ENCODE data around the gene REEP6.

REEP6 gene

GRCh38 chr19:1452802-1453524, 38.0 kb upstream of the REEP6 start:
- H3K9me3 ChIP-seq (ENCODE audit: control extremely low read depth in 1 of 5, control insufficient read depth in 4 of 5, insufficient read depth in 2 of 5, low read depth in 1 of 5, low read length in 4 of 5): no peaks in the 10 kb centered on the region
- peaks cover 0 to 38% (median 25%) of the 10 kb centered on the region in 4 experiments for H3K4me1 ChIP-seq (ENCODE audit: control extremely low read depth in 1 of 4, control insufficient read depth in 4 of 4, insufficient read depth in 4 of 4, low read length in 3 of 4)
- no peaks in the 10 kb centered on the region for H3K36me3 ChIP-seq (ENCODE audit: control insufficient read depth in 4 of 4, insufficient read depth in 4 of 4, low read length in 3 of 4)
- WGBS (ENCODE audit: insufficient coverage): 79% methylated on average over 26 of the region's 30 CpGs
- CTCF ChIA-PET: interaction anchor here (1.3 to 7.3 kb wide), 4 partner anchors 10 to 18 kb away, joined by 4 to 49 read pairs (median 20); no protein-coding TSS in a partner anchor
- no peak for DNase-seq
- H3K27me3 ChIP-seq (replicated peaks in 2 of 5; ENCODE audit: control insufficient read depth in 4 of 5, insufficient read depth in 5 of 5, low read length in 4 of 5): peaks cover 0 to 84% (median 43%) of the 10 kb centered on the region in 5 experiments
- POLR2A ChIA-PET: no interaction called here
- no peak overlapping the region for H3K27ac ChIP-seq (ENCODE audit: insufficient read depth in 1 of 2, low read depth in 1 of 2, low read length in 2 of 2, poor library complexity in 1 of 2, severe bottlenecking in 2 of 2)
- no peak overlapping the region for H3K4me3 ChIP-seq (ENCODE audit: control insufficient read depth in 1 of 7, extremely low read depth in 1 of 7, insufficient read depth in 4 of 7, low read depth in 2 of 7, low read length in 6 of 7)

DNA sequence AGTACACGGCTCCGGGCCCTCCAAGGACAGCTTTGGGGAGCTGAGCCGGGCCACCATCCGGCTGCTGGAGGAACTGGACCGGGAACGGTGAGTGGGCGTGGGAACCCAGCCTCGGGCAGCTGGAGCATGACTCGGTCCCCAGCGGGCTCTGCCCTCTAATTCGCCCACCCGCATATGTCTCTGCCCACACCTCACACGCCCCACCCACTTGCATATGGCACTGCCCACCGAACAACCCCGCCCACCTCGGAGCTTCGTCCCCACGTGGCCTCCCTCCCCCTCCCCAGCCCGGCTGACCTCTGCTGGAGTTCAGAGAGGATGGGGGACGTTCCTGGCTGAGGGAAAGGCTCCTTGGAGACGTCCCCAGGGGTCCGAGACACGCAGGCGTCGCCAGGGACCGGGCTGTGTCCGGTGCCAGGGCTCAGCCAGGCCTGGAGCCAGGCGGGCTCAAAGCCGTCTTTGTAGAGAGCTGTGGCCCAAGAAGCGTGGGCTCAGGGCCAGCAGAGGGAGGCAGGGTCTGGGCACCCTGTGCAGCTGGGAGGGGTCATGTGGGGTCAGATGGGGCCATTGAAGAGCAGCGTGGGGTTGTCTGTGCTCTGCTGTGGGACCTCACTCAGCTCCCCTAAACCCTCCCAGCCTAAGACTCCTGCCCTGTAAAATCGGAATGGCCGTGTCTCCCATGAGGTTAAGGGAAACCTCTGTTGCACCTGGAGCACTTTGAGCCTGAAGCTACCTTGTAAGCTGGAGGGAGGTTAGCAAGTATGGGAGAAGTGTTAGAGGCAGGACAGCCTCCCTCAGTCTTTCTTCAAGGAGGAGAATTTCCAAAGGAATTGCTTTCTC, 37.2 kb upstream of the REEP6 start:
- Histone ChIP-seq H3K4me3 (ENCODE audit: control insufficient read depth in 1 of 7, extremely low read depth in 1 of 7, insufficient read depth in 4 of 7, low read depth in 2 of 7, low read length in 6 of 7) (no peak overlapping the region), H3K27ac (ENCODE audit: insufficient read depth in 1 of 2, low read depth in 1 of 2, low read length in 2 of 2, poor library complexity in 1 of 2, severe bottlenecking in 2 of 2) (no peak overlapping the region), H3K36me3 (ENCODE audit: control insufficient read depth in 4 of 4, insufficient read depth in 4 of 4, low read length in 3 of 4) (no peaks in the 10 kb centered on the region), H3K9me3 (ENCODE audit: control extremely low read depth in 1 of 5, control insufficient read depth in 4 of 5, insufficient read depth in 2 of 5, low read depth in 1 of 5, low read length in 4 of 5) (no peaks in the 10 kb centered on the region), H3K27me3 (replicated peaks in 2 of 5; ENCODE audit: control insufficient read depth in 4 of 5, insufficient read depth in 5 of 5, low read length in 4 of 5) (peaks cover 0 to 86% (median 43%) of the 10 kb centered on the region in 5 experiments), H3K4me1 (ENCODE audit: control extremely low read depth in 1 of 4, control insufficient read depth in 4 of 4, insufficient read depth in 4 of 4, low read length in 3 of 4) (peaks cover 0 to 38% (median 25%) of the 10 kb centered on the region in 4 experiments)
- ChIA-PET CTCF (interaction anchor here (1.2 to 7.3 kb wide), 4 partner anchors 11 to 48 kb away, joined by 3 to 49 read pairs (median 20); no protein-coding TSS in a partner anchor), POLR2A (interaction anchor here (0.6 to 0.7 kb wide), 2 partner anchors 87 to 185 kb away, joined by 3 read pairs; partner anchors contain the start of gene CIRBP)
- 49% methylated on average over 28 of the region's 33 CpGs for WGBS (ENCODE audit: insufficient coverage)
- DNase-seq: peak in 2 of 3 donors; percentile 44 to 51

GRCh38 chr19:1455002-1455335, 36.0 kb upstream of the REEP6 start:
- DNase-seq: peak; percentile 83 to 96 (median 92)
- Histone ChIP-seq H3K36me3 (ENCODE audit: control insufficient read depth in 4 of 4, insufficient read depth in 4 of 4, low read length in 3 of 4) (peaks cover 0 to 2% (median 0%) of the 10 kb centered on the region in 4 experiments), H3K27ac (ENCODE audit: insufficient read depth in 1 of 2, low read depth in 1 of 2, low read length in 2 of 2, poor library complexity in 1 of 2, severe bottlenecking in 2 of 2) (no peak overlapping the region), H3K9me3 (ENCODE audit: control extremely low read depth in 1 of 5, control insufficient read depth in 4 of 5, insufficient read depth in 2 of 5, low read depth in 1 of 5, low read length in 4 of 5) (no peaks in the 10 kb centered on the region), H3K4me1 (ENCODE audit: control extremely low read depth in 1 of 4, control insufficient read depth in 4 of 4, insufficient read depth in 4 of 4, low read length in 3 of 4) (peaks cover 0 to 37% (median 25%) of the 10 kb centered on the region in 4 experiments), H3K27me3 (replicated peaks in 2 of 5; ENCODE audit: control insufficient read depth in 4 of 5, insufficient read depth in 5 of 5, low read length in 4 of 5) (peaks cover 0 to 84% (median 41%) of the 10 kb centered on the region in 5 experiments), H3K4me3 (ENCODE audit: control insufficient read depth in 1 of 7, extremely low read depth in 1 of 7, insufficient read depth in 4 of 7, low read depth in 2 of 7, low read length in 6 of 7) (peak overlapping the region in 2 of 7 experiments; percentile 13 to 26)
- ChIA-PET POLR2A (interaction anchor here (1.0 kb wide), 1 partner anchor 10 kb away, joined by 4 read pairs; no protein-coding TSS in a partner anchor), CTCF (interaction anchor here (1.2 to 7.3 kb wide), 4 partner anchors 12 to 49 kb away, joined by 3 to 49 read pairs (median 19); no protein-coding TSS in a partner anchor)
- WGBS (ENCODE audit: insufficient coverage): 0% methylated on average over 18 of the region's 22 CpGs

- H3K27ac ChIP-seq (ENCODE audit: insufficient read depth in 1 of 2, low read depth in 1 of 2, low read length in 2 of 2, poor library complexity in 1 of 2, severe bottlenecking in 2 of 2): no peak overlapping the region
- H3K27me3 ChIP-seq (replicated peaks in 2 of 5; ENCODE audit: control insufficient read depth in 4 of 5, insufficient read depth in 5 of 5, low read length in 4 of 5): peaks cover 0 to 80% (median 37%) of the 10 kb centered on the region in 5 experiments
- peaks cover 0 to 35% (median 24%) of the 10 kb centered on the region in 4 experiments for H3K4me1 ChIP-seq (ENCODE audit: control extremely low read depth in 1 of 4, control insufficient read depth in 4 of 4, insufficient read depth in 4 of 4, low read length in 3 of 4)
- peak; percentile 74 to 82 (median 79) for DNase-seq
- peaks cover 0 to 3% (median 0%) of the 10 kb centered on the region in 4 experiments for H3K36me3 ChIP-seq (ENCODE audit: control insufficient read depth in 4 of 4, insufficient read depth in 4 of 4, low read length in 3 of 4)
- CTCF ChIA-PET: interaction anchor here (0.9 to 7.3 kb wide), 5 partner anchors 12 to 21 kb away, joined by 3 to 49 read pairs (median 6); no protein-coding TSS in a partner anchor
- peak overlapping the region in 2 of 7 experiments; percentile 13 to 26 for H3K4me3 ChIP-seq (ENCODE audit: control insufficient read depth in 1 of 7, extremely low read depth in 1 of 7, insufficient read depth in 4 of 7, low read depth in 2 of 7, low read length in 6 of 7)
- H3K9me3 ChIP-seq (ENCODE audit: control extremely low read depth in 1 of 5, control insufficient read depth in 4 of 5, insufficient read depth in 2 of 5, low read depth in 1 of 5, low read length in 4 of 5): no peaks in the 10 kb centered on the region
- POLR2A ChIA-PET: interaction anchor here (1.0 kb wide), 1 partner anchor 10 kb away, joined by 4 read pairs; no protein-coding TSS in a partner anchor
- 1% methylated on average over 29 of the region's 42 CpGs for WGBS (ENCODE audit: insufficient coverage)
Observed at GRCh38 chr19:1455336-1456120, 35.5 kb upstream of the REEP6 start.

DNA sequence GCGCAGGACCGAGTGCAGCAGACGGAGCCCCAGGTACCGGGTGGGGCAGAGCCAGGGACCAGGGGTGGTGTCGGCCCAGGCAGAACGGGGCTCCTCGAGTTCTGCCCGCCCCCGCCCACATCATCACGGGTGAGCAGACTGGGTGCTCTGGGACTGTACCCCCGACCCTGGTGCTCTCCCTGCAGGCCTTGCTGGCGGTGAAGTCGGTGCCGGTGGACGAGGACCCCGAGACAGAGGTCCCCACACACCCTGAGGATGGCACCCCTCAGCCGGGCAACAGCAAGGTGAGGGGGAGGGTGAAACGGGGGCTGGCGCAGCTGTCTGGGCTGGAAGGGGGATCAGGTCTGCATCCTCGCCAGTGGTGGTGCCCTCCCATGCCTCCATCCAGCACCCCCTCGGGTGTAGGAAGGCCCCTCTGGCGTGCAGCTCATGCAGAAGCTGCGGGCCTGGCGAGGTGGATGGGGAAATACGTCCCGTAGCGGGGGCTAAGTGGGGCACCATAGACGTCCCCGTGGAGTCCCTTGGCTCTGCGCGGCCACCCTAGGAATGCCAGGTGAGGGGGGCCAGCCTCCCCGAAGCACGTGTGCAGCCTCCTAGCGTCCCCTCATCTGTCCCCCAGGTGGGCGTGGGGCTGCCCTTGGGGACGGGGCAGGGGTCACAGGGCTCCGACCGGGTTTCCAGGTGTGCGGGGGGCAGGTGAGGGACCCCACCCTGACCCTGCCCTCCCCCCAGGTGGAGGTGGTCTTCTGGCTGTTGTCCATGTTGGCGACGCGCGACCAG, 34.7 kb upstream of the REEP6 start:
- no peak for DNase-seq
- Histone ChIP-seq H3K4me3 (ENCODE audit: control insufficient read depth in 1 of 7, extremely low read depth in 1 of 7, insufficient read depth in 4 of 7, low read depth in 2 of 7, low read length in 6 of 7) (peak overlapping the region in 1 of 7 experiments; percentile 26), H3K36me3 (ENCODE audit: control insufficient read depth in 4 of 4, insufficient read depth in 4 of 4, low read length in 3 of 4) (peaks cover 0 to 3% (median 0%) of the 10 kb centered on the region in 4 experiments), H3K27ac (ENCODE audit: insufficient read depth in 1 of 2, low read depth in 1 of 2, low read length in 2 of 2, poor library complexity in 1 of 2, severe bottlenecking in 2 of 2) (no peak overlapping the region), H3K9me3 (ENCODE audit: control extremely low read depth in 1 of 5, control insufficient read depth in 4 of 5, insufficient read depth in 2 of 5, low read depth in 1 of 5, low read length in 4 of 5) (no peaks in the 10 kb centered on the region), H3K4me1 (ENCODE audit: control extremely low read depth in 1 of 4, control insufficient read depth in 4 of 4, insufficient read depth in 4 of 4, low read length in 3 of 4) (peaks cover 0 to 35% (median 24%) of the 10 kb centered on the region in 4 experiments), H3K27me3 (replicated peaks in 2 of 5; ENCODE audit: control insufficient read depth in 4 of 5, insufficient read depth in 5 of 5, low read length in 4 of 5) (peaks cover 0 to 73% (median 29%) of the 10 kb centered on the region in 5 experiments)
- 24% methylated on average over 30 of the region's 43 CpGs for WGBS (ENCODE audit: insufficient coverage)
- ChIA-PET CTCF (interaction anchor here (0.9 to 7.3 kb wide), 6 partner anchors 11 to 20 kb away, joined by 3 to 49 read pairs (median 10); no protein-coding TSS in a partner anchor), POLR2A (no interaction called here)
